HCT116 (cell line): ENCODE measurements around the gene ZBTB7C.

Experiments used
- EGR1 ChIP-seq: IDR thresholded peaks from 2 replicates; pipeline ENCODE4 v1.6.1; 2012; ENCODE audit warnings: low read depth
- ELF1 ChIP-seq: IDR thresholded peaks from 2 replicates; pipeline ENCODE4 v1.6.1; 2012; ENCODE audit warnings: low read depth, borderline replicate concordance
- EZH2 ChIP-seq: fragments of 200-600 bp; sonication (generic); IDR thresholded peaks from 2 replicates; pipeline ENCODE4 v1.6.1; 2017; ENCODE audit warnings: antibody characterized with exemption, mixed run types
- EZH2phosphoT487 ChIP-seq: fragments of 200-600 bp; IDR thresholded peaks from 2 replicates; pipeline ENCODE4 v1.6.1; 2018; ENCODE audit warnings: antibody characterized with exemption, borderline replicate concordance
- JUND ChIP-seq: IDR thresholded peaks from 2 replicates; pipeline ENCODE4 v1.6.1; 2012
- POLR2A ChIP-seq: IDR thresholded peaks from 2 replicates; pipeline ENCODE4 v1.7.0; 2011; ENCODE audit warnings: borderline replicate concordance; ENCODE audit not compliant: insufficient read depth, insufficient read length; ENCODE audit errors: extremely low read depth
- POLR2AphosphoS5 ChIP-seq: IDR thresholded peaks from 2 replicates; pipeline ENCODE4 v1.6.1; 2011; ENCODE audit warnings: mild to moderate bottlenecking, low read depth, low read length, moderate library complexity
- RAD21 ChIP-seq: IDR thresholded peaks from 2 replicates; pipeline ENCODE4 v1.6.1; 2012; ENCODE audit warnings: low read depth, mild to moderate bottlenecking
- SRF ChIP-seq: IDR thresholded peaks from 2 replicates; pipeline ENCODE4 v1.6.1; 2012; ENCODE audit warnings: low read depth
- YY1 ChIP-seq: IDR thresholded peaks from 2 replicates; pipeline ENCODE4 v1.6.1; 2011; ENCODE audit warnings: low read length, low read depth, moderate library complexity, mild to moderate bottlenecking; ENCODE audit not compliant: insufficient replicate concordance; ENCODE audit errors: extremely low read depth
- ZNF274 ChIP-seq: fragments of 200-500 bp; sonication (Bioruptor generic); IDR thresholded peaks from 2 replicates; pipeline ENCODE4 v1.6.1; 2014; ENCODE audit warnings: mild to moderate bottlenecking, low read depth, low read length, inconsistent platforms
- TF ChIP-seq, protein P1 (sequence below), 3 experiments: fragments of 200-600 bp in 1 of 3; sonication (generic) in 1 of 3; IDR thresholded peaks in 2 of 3; conservative IDR thresholded peaks in 1 of 3; 2 replicates each; pipeline ENCODE4 v1.5.1; 2012 to 2017; ENCODE audit warnings: low read depth in 2 of 3, low read length in 2 of 3, antibody characterized with exemption in 1 of 3, borderline replicate concordance in 1 of 3, control low read depth in 1 of 3, mild to moderate bottlenecking in 1 of 3, mixed read lengths in 1 of 3, mixed run types in 1 of 3, moderate library complexity in 1 of 3; ENCODE audit not compliant: insufficient read depth in 1 of 3
- TF ChIP-seq, protein P2 (sequence below): IDR thresholded peaks from 2 replicates; pipeline ENCODE4 v1.6.1; 2012; ENCODE audit warnings: low read depth

- TF ChIP-seq, protein P1, sequence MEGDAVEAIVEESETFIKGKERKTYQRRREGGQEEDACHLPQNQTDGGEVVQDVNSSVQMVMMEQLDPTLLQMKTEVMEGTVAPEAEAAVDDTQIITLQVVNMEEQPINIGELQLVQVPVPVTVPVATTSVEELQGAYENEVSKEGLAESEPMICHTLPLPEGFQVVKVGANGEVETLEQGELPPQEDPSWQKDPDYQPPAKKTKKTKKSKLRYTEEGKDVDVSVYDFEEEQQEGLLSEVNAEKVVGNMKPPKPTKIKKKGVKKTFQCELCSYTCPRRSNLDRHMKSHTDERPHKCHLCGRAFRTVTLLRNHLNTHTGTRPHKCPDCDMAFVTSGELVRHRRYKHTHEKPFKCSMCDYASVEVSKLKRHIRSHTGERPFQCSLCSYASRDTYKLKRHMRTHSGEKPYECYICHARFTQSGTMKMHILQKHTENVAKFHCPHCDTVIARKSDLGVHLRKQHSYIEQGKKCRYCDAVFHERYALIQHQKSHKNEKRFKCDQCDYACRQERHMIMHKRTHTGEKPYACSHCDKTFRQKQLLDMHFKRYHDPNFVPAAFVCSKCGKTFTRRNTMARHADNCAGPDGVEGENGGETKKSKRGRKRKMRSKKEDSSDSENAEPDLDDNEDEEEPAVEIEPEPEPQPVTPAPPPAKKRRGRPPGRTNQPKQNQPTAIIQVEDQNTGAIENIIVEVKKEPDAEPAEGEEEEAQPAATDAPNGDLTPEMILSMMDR (IDR thresholded peaks at IDR 0.05 in 2 of 3, conservative IDR thresholded peaks at IDR 0.05 in 1 of 3; ENCODE audit: borderline replicate concordance in 1 of 3, insufficient read depth in 1 of 3, low read depth in 2 of 3, low read length in 2 of 3): no peak
- TF ChIP-seq POLR2A (no peak), SRF (no peak), ZNF274 (no peak), POLR2AphosphoS5 (no peak), JUND (no peak), EZH2phosphoT487 (no peak), EZH2 (no peak), YY1 (no peak), RAD21 (no peak), EGR1 (no peak), ELF1 (no peak)
- TF ChIP-seq, protein P2, sequence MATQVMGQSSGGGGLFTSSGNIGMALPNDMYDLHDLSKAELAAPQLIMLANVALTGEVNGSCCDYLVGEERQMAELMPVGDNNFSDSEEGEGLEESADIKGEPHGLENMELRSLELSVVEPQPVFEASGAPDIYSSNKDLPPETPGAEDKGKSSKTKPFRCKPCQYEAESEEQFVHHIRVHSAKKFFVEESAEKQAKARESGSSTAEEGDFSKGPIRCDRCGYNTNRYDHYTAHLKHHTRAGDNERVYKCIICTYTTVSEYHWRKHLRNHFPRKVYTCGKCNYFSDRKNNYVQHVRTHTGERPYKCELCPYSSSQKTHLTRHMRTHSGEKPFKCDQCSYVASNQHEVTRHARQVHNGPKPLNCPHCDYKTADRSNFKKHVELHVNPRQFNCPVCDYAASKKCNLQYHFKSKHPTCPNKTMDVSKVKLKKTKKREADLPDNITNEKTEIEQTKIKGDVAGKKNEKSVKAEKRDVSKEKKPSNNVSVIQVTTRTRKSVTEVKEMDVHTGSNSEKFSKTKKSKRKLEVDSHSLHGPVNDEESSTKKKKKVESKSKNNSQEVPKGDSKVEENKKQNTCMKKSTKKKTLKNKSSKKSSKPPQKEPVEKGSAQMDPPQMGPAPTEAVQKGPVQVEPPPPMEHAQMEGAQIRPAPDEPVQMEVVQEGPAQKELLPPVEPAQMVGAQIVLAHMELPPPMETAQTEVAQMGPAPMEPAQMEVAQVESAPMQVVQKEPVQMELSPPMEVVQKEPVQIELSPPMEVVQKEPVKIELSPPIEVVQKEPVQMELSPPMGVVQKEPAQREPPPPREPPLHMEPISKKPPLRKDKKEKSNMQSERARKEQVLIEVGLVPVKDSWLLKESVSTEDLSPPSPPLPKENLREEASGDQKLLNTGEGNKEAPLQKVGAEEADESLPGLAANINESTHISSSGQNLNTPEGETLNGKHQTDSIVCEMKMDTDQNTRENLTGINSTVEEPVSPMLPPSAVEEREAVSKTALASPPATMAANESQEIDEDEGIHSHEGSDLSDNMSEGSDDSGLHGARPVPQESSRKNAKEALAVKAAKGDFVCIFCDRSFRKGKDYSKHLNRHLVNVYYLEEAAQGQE: no peak
Measured at GRCh38 chr18:48422947-48423378, 13.8 kb upstream of the ZBTB7C start.
